BLaER1 treated with 17β-estradiol and CSF1 and Interleukin-3, amounts not matched to agents 10 nM and 100 nM (cell line): ENCODE measurements around the gene CDC37.
"Not testable (repeated sequence)": the region's sequence is repeated elsewhere in the genome, so short reads cannot be mapped to it uniquely, and the experiment has no call there.

Source experiments
- H3K27ac ChIP-seq, 11 experiments: shearing (Covaris generic); formaldehyde crosslinking; 2 replicates each; pipeline ENCODE4 v1.8.1; 2022
- H3K27me3 ChIP-seq, 11 experiments: shearing (Covaris generic); formaldehyde crosslinking; 2 replicates each; pipeline ENCODE4 v1.8.1; 2022
- H3K36me3 ChIP-seq, 11 experiments: shearing (Covaris generic); formaldehyde crosslinking; 2 replicates each; pipeline ENCODE4 v1.8.1; 2022
- H3K4me1 ChIP-seq, 10 experiments: shearing (Covaris generic); formaldehyde crosslinking; 2 replicates each; pipeline ENCODE4 v1.8.1; 2022
- H3K4me2 ChIP-seq, 11 experiments: shearing (Covaris generic); formaldehyde crosslinking; 2 replicates each; pipeline ENCODE4 v1.8.1; 2022
- H3K4me3 ChIP-seq, 10 experiments: shearing (Covaris generic); formaldehyde crosslinking; 2 replicates each; pipeline ENCODE4 v1.8.1; 2022
- H3K9ac ChIP-seq, 11 experiments: shearing (Covaris generic); formaldehyde crosslinking; 2 replicates each; pipeline ENCODE4 v1.8.1; 2022
- H3K9me3 ChIP-seq, 11 experiments: shearing (Covaris generic); formaldehyde crosslinking; replicated peaks in 1 of 11; 2 replicates each; pipeline ENCODE4 v1.8.1; 2022
- H4K20me1 ChIP-seq, 11 experiments: shearing (Covaris generic); formaldehyde crosslinking; 2 replicates each; pipeline ENCODE4 v1.8.1; 2022
- Cebpa-rat ChIP-seq, 11 experiments: shearing (Covaris generic); IDR thresholded peaks; 2 replicates each; pipeline ENCODE4 v1.8.1; 2022

The CDC37 gene

DNA sequence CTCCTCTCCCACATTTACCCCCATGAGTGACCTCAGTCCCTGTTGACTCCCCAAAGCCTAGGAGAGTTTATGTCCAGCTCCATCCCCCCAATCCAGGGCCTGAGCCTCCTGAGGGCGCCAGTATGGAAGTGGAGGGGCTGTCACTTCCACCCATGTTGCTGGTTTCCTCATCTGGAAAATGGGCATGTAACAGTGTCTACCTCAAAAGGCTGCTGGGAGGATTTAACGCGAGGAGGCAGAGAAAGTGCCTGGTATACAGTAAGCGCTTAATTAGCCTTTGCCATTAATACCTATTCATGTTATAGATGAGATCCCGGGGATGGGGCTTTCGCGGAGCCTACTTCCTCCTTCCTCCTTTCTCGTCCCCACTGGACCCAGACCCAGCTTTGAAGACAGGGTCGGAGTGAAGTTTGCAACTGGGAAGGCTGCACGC, 23.4 kb downstream of the CDC37 start:
- peak overlapping the region; percentile 72 to 89 (median 81) for H3K27ac ChIP-seq
- H3K4me1 ChIP-seq, result peaks cover 16 to 32% (median 18%) of the 10 kb centered on the region in 10 experiments
- peak overlapping the region; percentile 82 to 96 (median 94) for H3K4me2 ChIP-seq
- H3K9me3 ChIP-seq, result no peaks in the 10 kb centered on the region
- H4K20me1 ChIP-seq, result no peaks in the 10 kb centered on the region; a peak in 1 of 22 replicates
- peak overlapping the region; percentile 81 to 93 (median 88) for H3K9ac ChIP-seq
- TF ChIP-seq Cebpa-rat (IDR thresholded peaks at IDR 0.05), result no peak
- H3K36me3 ChIP-seq, result peaks cover 28 to 32% (median 29%) of the 10 kb centered on the region in 11 experiments
- peak overlapping the region; percentile 78 to 98 (median 91) for H3K4me3 ChIP-seq
- no peaks in the 10 kb centered on the region for H3K27me3 ChIP-seq

GRCh38 chr19:10378124-10378523, 25.2 kb downstream of the CDC37 start:
- Histone ChIP-seq H3K9me3 (no peaks in the 10 kb centered on the region), H3K27ac (no peak overlapping the region), H3K27me3 (no peaks in the 10 kb centered on the region), H3K4me2 (peak overlapping the region in 5 of 11 experiments; percentile 2 to 96 (median 93); a peak in 4 of 22 replicates), H3K9ac (no peak overlapping the region), H3K36me3 (peaks cover 39 to 45% (median 41%) of the 10 kb centered on the region in 11 experiments), H3K4me3 (no peak overlapping the region), H4K20me1 (peaks cover 0 to 7% (median 0%) of the 10 kb centered on the region in 11 experiments; a peak in 2 of 22 replicates), H3K4me1 (peaks cover 16 to 40% (median 23%) of the 10 kb centered on the region in 10 experiments)
- no peak for TF ChIP-seq Cebpa-rat (IDR thresholded peaks at IDR 0.05)

DNA sequence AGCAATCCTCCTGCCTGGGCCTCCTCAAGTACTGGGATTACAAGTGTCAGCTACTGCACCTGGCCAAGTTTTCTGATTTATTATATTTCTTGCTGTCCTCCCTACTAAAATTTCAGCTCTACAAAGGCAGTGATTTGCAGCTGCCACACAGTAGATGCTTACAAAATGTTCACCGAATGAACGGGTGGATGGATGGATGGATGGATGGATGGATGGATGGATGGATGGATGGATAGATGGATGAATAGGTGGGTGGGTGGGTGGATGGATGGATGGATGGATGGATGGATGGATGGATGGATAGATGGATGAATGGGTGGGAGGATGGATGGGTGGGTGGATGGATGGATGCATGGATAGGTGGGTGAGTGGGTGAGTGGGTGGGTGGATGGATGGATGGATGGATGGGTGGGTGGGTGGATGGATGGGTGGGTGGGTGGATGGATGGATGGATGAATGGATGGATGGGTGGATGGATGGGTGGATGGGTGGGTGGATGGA, 26.2 kb downstream of the CDC37 start:
- H3K9ac ChIP-seq, H3K9me3 ChIP-seq, H3K4me3 ChIP-seq, H3K27me3 ChIP-seq, H3K4me2 ChIP-seq, H3K27ac ChIP-seq: not testable (repeated sequence)
- H4K20me1 ChIP-seq, result peaks cover 0 to 15% (median 0%) of the 10 kb centered on the region in 11 experiments; a peak in 3 of 22 replicates
- H3K4me1 ChIP-seq, result peaks cover 16 to 43% (median 23%) of the 10 kb centered on the region in 10 experiments
- H3K36me3 ChIP-seq, result peaks cover 47 to 54% (median 49%) of the 10 kb centered on the region in 11 experiments

GRCh38 chr19:10374931-10375330, 28.4 kb downstream of the CDC37 start:
- no peak overlapping the region for H3K27ac ChIP-seq
- no peaks in the 10 kb centered on the region for H3K9me3 ChIP-seq
- H3K4me3 ChIP-seq, result no peak overlapping the region
- H3K36me3 ChIP-seq, result peaks cover 66 to 76% (median 71%) of the 10 kb centered on the region in 11 experiments
- no peak overlapping the region for H3K4me2 ChIP-seq
- no peak overlapping the region for H3K9ac ChIP-seq
- peaks cover 0 to 15% (median 0%) of the 10 kb centered on the region in 11 experiments; a peak in 5 of 22 replicates for H4K20me1 ChIP-seq
- TF ChIP-seq Cebpa-rat (IDR thresholded peaks at IDR 0.05), result no peak
- peaks cover 9 to 34% (median 15%) of the 10 kb centered on the region in 10 experiments for H3K4me1 ChIP-seq
- H3K27me3 ChIP-seq, result no peaks in the 10 kb centered on the region

GRCh38 chr19:10372690-10373089, 30.7 kb downstream of the CDC37 start:
- Histone ChIP-seq H3K27me3 (no peaks in the 10 kb centered on the region), H3K4me1 (peaks cover 0 to 16% (median 8%) of the 10 kb centered on the region in 10 experiments; a peak in 11 of 20 replicates), H3K4me3 (no peak overlapping the region), H3K9ac (peak overlapping the region in 2 of 11 experiments; percentile 21 to 23; a peak in 2 of 22 replicates), H4K20me1 (peaks cover 0 to 24% (median 6%) of the 10 kb centered on the region in 11 experiments; a peak in 10 of 22 replicates), H3K9me3 (peaks cover 0 to 15% (median 0%) of the 10 kb centered on the region in 11 experiments; a peak in 6 of 22 replicates), H3K27ac (peak overlapping the region in 2 of 11 experiments; percentile 40 to 56; a peak in 2 of 22 replicates), H3K36me3 (peaks cover 76 to 86% (median 81%) of the 10 kb centered on the region in 11 experiments), H3K4me2 (peak overlapping the region in 3 of 11 experiments; percentile 9 to 44 (median 32); a peak in 2 of 22 replicates)
- TF ChIP-seq Cebpa-rat (IDR thresholded peaks at IDR 0.05), result 0 out of 22 replicates have a peak, but pooled peaks of 1 of the 11 experiments have one; percentile 10

- no peaks in the 10 kb centered on the region for H3K27me3 ChIP-seq
- H3K4me1 ChIP-seq, result peaks cover 0 to 10% (median 7%) of the 10 kb centered on the region in 10 experiments; a peak in 9 of 20 replicates
- no peak for TF ChIP-seq Cebpa-rat (IDR thresholded peaks at IDR 0.05)
- H3K36me3 ChIP-seq, result peaks cover 93 to 100% (median 98%) of the 10 kb centered on the region in 11 experiments
- no peak overlapping the region for H3K9ac ChIP-seq
- peaks cover 0 to 44% (median 17%) of the 10 kb centered on the region in 11 experiments; a peak in 14 of 22 replicates for H4K20me1 ChIP-seq
- H3K27ac ChIP-seq, result no peak overlapping the region
- no peak overlapping the region for H3K4me3 ChIP-seq
- H3K4me2 ChIP-seq, result peak overlapping the region in 1 of 11 experiments; percentile 17; a peak in 2 of 22 replicates
- peaks cover 0 to 15% (median 0%) of the 10 kb centered on the region in 11 experiments; a peak in 6 of 22 replicates for H3K9me3 ChIP-seq
Measured at GRCh38 chr19:10368101-10368803, 35.1 kb downstream of the CDC37 start.

- not testable (repeated sequence) for H3K4me3 ChIP-seq
- H3K9me3 ChIP-seq, result peaks cover 0 to 15% (median 0%) of the 10 kb centered on the region in 11 experiments; a peak in 6 of 22 replicates
Measured at GRCh38 chr19:10366950-10367512, 36.3 kb downstream of the CDC37 start.

GRCh38 chr19:10365518-10365917, 37.8 kb downstream of the CDC37 start:
- Histone ChIP-seq H3K27ac (no peak overlapping the region), H3K4me2 (no peak overlapping the region), H4K20me1 (peaks cover 0 to 63% (median 17%) of the 10 kb centered on the region in 11 experiments; a peak in 15 of 22 replicates), H3K36me3 (peaks cover 94 to 100% (median 100%) of the 10 kb centered on the region in 11 experiments), H3K4me3 (no peak overlapping the region), H3K9me3 (peaks cover 0 to 15% (median 0%) of the 10 kb centered on the region in 11 experiments; a peak in 6 of 22 replicates), H3K4me1 (peaks cover 0 to 8% (median 2%) of the 10 kb centered on the region in 10 experiments; a peak in 4 of 20 replicates), H3K9ac (no peak overlapping the region), H3K27me3 (no peaks in the 10 kb centered on the region)
- TF ChIP-seq Cebpa-rat (IDR thresholded peaks at IDR 0.05), result no peak

More at GRCh38 chr19:10366950-10367512, 36.3 kb downstream of the CDC37 start:
- H3K27me3 ChIP-seq, H3K9ac ChIP-seq, H3K27ac ChIP-seq, H3K4me1 ChIP-seq, H3K4me2 ChIP-seq: not testable (repeated sequence)
- Histone ChIP-seq H4K20me1 (peaks cover 0 to 52% (median 24%) of the 10 kb centered on the region in 11 experiments; a peak in 15 of 22 replicates), H3K36me3 (peaks cover 94 to 100% (median 100%) of the 10 kb centered on the region in 11 experiments)
